Colon (tissue), 2 donors: ENCODE measurements around the gene OR8H3.
"Not testable (repeated sequence)": the region's sequence is repeated elsewhere in the genome, so short reads cannot be mapped to it uniquely, and the experiment has no call there.

Experiments used
- FAIRE-seq: peaks from 2 replicates; lab custom pipeline; 2012; peaks lifted over from hg19 to GRCh38; lab: Jason Lieb, UNC
- donor health status: control.
- donor health status: control.

Gene OR8H3

GRCh38 chr11:56122073-56122472 is at the start of gene OR8H3:
Gene OR8H3, plus strand, starts transcription at chr11:56122373. Its CDS starts 0 bp downstream, at chr11:56122373.
- no peak for FAIRE-seq

- FAIRE-seq, result no peak
These were observed 32.5 kb upstream of the OR8H3 start for GRCh38 chr11:56089697-56090096.

GRCh38 chr11:56093008-56093407 is 29.2 kb upstream of the OR8H3 start, which contains the start of gene OR8I2:
Gene OR8I2, plus strand, starts transcription at chr11:56093308. Its CDS starts 0 bp downstream, at chr11:56093308.
- FAIRE-seq, result no peak

GRCh38 chr11:56103210-56103737 is 18.9 kb upstream of the OR8H3 start, which contains the start of gene OR8H2:
Gene OR8H2, plus strand, starts transcription at chr11:56103687. Its CDS starts 1,356 bp downstream, at chr11:56105043.
- peak; percentile 90 for FAIRE-seq

GRCh38 chr11:56140151-56140661 is 18.0 kb downstream of the OR8H3 start, which contains the start of gene OR8J3:
Gene OR8J3, minus strand, starts transcription at chr11:56140201. Its CDS starts 2,483 bp downstream, at chr11:56137718.
- no peak for FAIRE-seq

- not testable (repeated sequence) for FAIRE-seq
These were observed 21.5 kb downstream of the OR8H3 start for GRCh38 chr11:56143681-56144080.

- FAIRE-seq, result no peak
These were observed 29.2 kb downstream of the OR8H3 start for GRCh38 chr11:56151376-56151775.

- no peak for FAIRE-seq
These were observed 30.2 kb downstream of the OR8H3 start for GRCh38 chr11:56152333-56152732.

GRCh38 chr11:56160217-56160616 is 38.0 kb downstream of the OR8H3 start, which contains the start of gene OR8K5:
Gene OR8K5, minus strand, starts transcription at chr11:56160317. Its CDS starts 0 bp downstream, at chr11:56160317.
- no peak for FAIRE-seq

- FAIRE-seq, result no peak
These were observed 41.6 kb downstream of the OR8H3 start for GRCh38 chr11:56163804-56164203.

- FAIRE-seq, result no peak
These were observed 50.2 kb downstream of the OR8H3 start for GRCh38 chr11:56172256-56172830.
